ENCODE results near the gene HHIPL2. TPM values are rescaled to one million over a fixed set of nuclear protein-coding genes. Genes with fewer than 3 reads are reported as not detected.

HHIPL2 gene
- total and polyA plus RNA-seq, 5 donors: 0.14 to 0.57 (median 0.53) TPM; not detected in 2

DNA sequence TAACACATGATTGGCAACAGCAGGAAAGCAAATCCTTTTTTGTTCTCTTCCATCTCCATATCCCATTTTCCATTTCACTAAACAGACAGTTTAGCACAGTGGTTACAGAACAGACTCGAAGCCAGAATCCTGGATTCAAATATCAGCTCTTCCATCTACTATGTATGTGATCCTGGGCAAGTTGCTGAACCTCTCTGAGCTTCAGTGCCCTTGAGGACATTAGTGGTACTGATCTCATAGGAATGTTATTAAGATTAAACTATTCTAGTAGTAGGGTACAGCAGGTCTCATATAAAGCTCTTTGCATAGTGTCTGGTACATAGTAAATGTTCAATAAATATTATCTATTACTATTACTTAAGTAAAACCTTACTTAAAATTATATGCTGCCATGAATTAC is 13.8 kb upstream of the HHIPL2 start:
- intact Hi-C loops (cut with DNase I): no loop called here
- ATAC-seq (no peak), DNase-seq (no peak)
- Histone ChIP-seq H3K4me1 (ENCODE audit: control insufficient read depth, insufficient read depth, low read length) (no peaks in the 10 kb centered on the region), H3K4me3 (ENCODE audit: low read length) (no peak overlapping the region), H3K27me3 (ENCODE audit: control insufficient read depth, insufficient read depth) (no peaks in the 10 kb centered on the region), H3K27ac (ENCODE audit: low read length) (no peak overlapping the region), H3K9me3 (ENCODE audit: control insufficient read depth, low read length) (no peaks in the 10 kb centered on the region)
- 94% methylated on average over 1 of the region's 1 CpG for WGBS

GRCh38 chr1:222557574-222557973 is 9.7 kb upstream of the HHIPL2 start:
- intact Hi-C loops (cut with DNase I): no loop called here
- WGBS: 96% methylated on average over 7 of the region's 7 CpGs
- no peaks in the 10 kb centered on the region for H3K9me3 ChIP-seq (ENCODE audit: control insufficient read depth, low read length)

GRCh38 chr1:222557148-222557547 is 9.2 kb upstream of the HHIPL2 start:
- intact Hi-C loops (cut with DNase I): no loop called here
- Histone ChIP-seq H3K27me3 (ENCODE audit: control insufficient read depth, insufficient read depth) (no peaks in the 10 kb centered on the region), H3K4me3 (ENCODE audit: low read length) (no peak overlapping the region), H3K4me1 (ENCODE audit: control insufficient read depth, insufficient read depth, low read length) (no peaks in the 10 kb centered on the region), H3K27ac (ENCODE audit: low read length) (no peak overlapping the region), H3K9me3 (ENCODE audit: control insufficient read depth, low read length) (no peaks in the 10 kb centered on the region)
- DNase-seq (no peak), ATAC-seq (no peak)
- WGBS: 69% methylated on average over 6 of the region's 6 CpGs

More at GRCh38 chr1:222557574-222557973, 9.7 kb upstream of the HHIPL2 start:
- Histone ChIP-seq H3K4me3 (ENCODE audit: low read length) (no peak overlapping the region), H3K27me3 (ENCODE audit: control insufficient read depth, insufficient read depth) (no peaks in the 10 kb centered on the region), H3K27ac (ENCODE audit: low read length) (no peak overlapping the region), H3K4me1 (ENCODE audit: control insufficient read depth, insufficient read depth, low read length) (no peaks in the 10 kb centered on the region)
- ATAC-seq (no peak), DNase-seq (no peak)

GRCh38 chr1:222555992-222556615 is 8.2 kb upstream of the HHIPL2 start:
- H3K27ac ChIP-seq (ENCODE audit: low read length): no peak overlapping the region
- H3K4me3 ChIP-seq (ENCODE audit: low read length): no peak overlapping the region
- intact Hi-C loops (cut with DNase I): no loop called here
- no peaks in the 10 kb centered on the region for H3K27me3 ChIP-seq (ENCODE audit: control insufficient read depth, insufficient read depth)
- no peaks in the 10 kb centered on the region for H3K9me3 ChIP-seq (ENCODE audit: control insufficient read depth, low read length)
- H3K4me1 ChIP-seq (ENCODE audit: control insufficient read depth, insufficient read depth, low read length): no peaks in the 10 kb centered on the region
- WGBS: 91% methylated on average over 2 of the region's 2 CpGs
- no peak for ATAC-seq
- DNase-seq: no peak

GRCh38 chr1:222554177-222554576 is 6.3 kb upstream of the HHIPL2 start:
- intact Hi-C loops (cut with DNase I): no loop called here
- 95% methylated on average over 5 of the region's 5 CpGs for WGBS
- Histone ChIP-seq H3K4me1 (ENCODE audit: control insufficient read depth, insufficient read depth, low read length) (no peaks in the 10 kb centered on the region), H3K27me3 (ENCODE audit: control insufficient read depth, insufficient read depth) (no peaks in the 10 kb centered on the region), H3K4me3 (ENCODE audit: low read length) (no peak overlapping the region), H3K9me3 (ENCODE audit: control insufficient read depth, low read length) (no peaks in the 10 kb centered on the region), H3K27ac (ENCODE audit: low read length) (no peak overlapping the region)
- DNase-seq (no peak), ATAC-seq (no peak)

GRCh38 chr1:222552882-222553281 is 5.0 kb upstream of the HHIPL2 start:
- Histone ChIP-seq H3K4me1 (ENCODE audit: control insufficient read depth, insufficient read depth, low read length) (no peaks in the 10 kb centered on the region), H3K27me3 (ENCODE audit: control insufficient read depth, insufficient read depth) (no peaks in the 10 kb centered on the region), H3K9me3 (ENCODE audit: control insufficient read depth, low read length) (no peaks in the 10 kb centered on the region), H3K4me3 (ENCODE audit: low read length) (no peak overlapping the region), H3K27ac (ENCODE audit: low read length) (no peak overlapping the region)
- intact Hi-C loops (cut with DNase I): no loop called here
- DNase-seq (peak; percentile 67 to 73 (median 68)), ATAC-seq (peak; percentile 86 to 90)
- WGBS: 55% methylated on average over 5 of the region's 5 CpGs

DNA sequence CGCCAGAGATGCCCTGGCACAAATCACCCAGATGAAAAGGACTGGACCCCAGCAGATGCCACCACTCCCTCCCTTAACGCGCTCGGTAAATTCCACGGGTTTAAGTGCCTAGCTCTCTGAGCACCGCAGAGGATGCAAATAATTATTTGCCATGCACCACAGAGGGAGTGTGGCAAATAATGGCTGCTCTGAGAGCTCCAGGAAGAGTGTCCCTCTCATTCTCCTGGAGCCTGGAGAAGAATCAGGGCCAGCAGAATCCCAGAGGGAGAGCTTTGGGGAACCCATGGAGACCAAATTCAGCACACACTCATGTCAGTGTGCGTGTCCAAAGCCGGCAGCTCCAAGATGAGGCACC is 667 bp downstream of the HHIPL2 start:
- Histone ChIP-seq H3K9me3 (ENCODE audit: control insufficient read depth, low read length) (no peaks in the 10 kb centered on the region), H3K4me3 (ENCODE audit: low read length) (no peak overlapping the region), H3K27me3 (ENCODE audit: control insufficient read depth, insufficient read depth) (no peaks in the 10 kb centered on the region), H3K27ac (ENCODE audit: low read length) (no peak overlapping the region), H3K4me1 (ENCODE audit: control insufficient read depth, insufficient read depth, low read length) (no peaks in the 10 kb centered on the region)
- DNase-seq (no peak), ATAC-seq (no peak)
- WGBS: 58% methylated on average over 8 of the region's 8 CpGs
- intact Hi-C loops (cut with DNase I): no loop called here

DNA sequence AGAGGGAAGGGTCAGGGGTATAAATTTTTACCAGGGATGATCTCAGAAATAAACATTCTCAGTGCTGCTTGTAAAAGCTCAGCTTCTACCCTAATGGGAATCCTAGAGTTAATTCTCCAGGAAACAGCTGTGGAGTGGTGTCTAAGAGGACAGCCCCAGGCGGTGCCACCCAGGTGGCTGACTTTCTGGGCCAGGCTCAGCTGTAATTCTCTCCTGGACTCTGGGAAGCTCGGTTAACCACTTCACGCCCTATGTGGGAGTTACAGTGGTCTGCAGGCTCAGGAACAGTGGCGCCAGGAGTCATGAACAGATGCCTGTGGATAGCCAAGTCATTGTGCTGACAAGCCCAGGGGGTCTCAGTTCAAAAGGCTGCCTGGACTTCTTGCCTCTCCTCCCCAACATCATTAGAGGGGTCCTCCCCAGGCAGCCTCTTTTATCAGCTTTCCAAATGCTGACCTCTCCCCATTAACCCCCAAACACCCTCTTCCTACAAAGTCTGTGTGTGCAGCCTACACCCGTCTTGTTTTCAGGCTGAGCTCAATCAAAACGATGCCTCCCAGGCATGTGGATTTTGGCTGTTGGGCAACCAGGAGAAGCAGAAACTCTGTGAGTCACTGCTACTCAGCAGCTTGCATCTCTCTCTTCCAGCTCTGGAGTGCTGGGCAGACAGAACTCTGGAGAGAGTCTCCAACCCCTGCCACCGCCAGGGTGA is 1.2 kb downstream of the HHIPL2 start:
- no peaks in the 10 kb centered on the region for H3K9me3 ChIP-seq (ENCODE audit: control insufficient read depth, low read length)
- DNase-seq (peak in 1 of 3 donors; percentile 58), ATAC-seq (peak; percentile 74 to 75)
- WGBS: 13% methylated on average over 7 of the region's 7 CpGs
- no peak overlapping the region for H3K4me3 ChIP-seq (ENCODE audit: low read length)
- intact Hi-C loops (cut with DNase I): no loop called here
- H3K4me1 ChIP-seq (ENCODE audit: control insufficient read depth, insufficient read depth, low read length): no peaks in the 10 kb centered on the region
- H3K27me3 ChIP-seq (ENCODE audit: control insufficient read depth, insufficient read depth): no peaks in the 10 kb centered on the region
- no peak overlapping the region for H3K27ac ChIP-seq (ENCODE audit: low read length)

DNA sequence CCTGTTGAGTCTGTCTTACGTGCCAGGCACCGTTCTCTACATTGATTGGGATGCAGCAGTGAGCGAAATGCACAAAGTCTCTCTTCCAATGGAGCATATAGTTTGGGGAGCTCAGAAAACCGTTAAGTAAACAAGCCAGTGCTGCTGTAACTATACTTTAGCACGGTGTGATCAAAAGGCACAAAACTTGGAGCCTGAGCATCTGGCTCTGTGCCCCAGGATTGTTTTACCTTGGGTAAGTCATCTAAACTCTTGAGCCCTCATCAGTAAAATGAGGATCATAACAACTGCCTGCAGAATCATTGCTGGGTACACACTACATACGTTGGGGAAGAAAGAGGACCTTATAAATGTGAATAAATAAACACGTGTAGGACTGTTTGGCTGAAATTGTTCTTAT is 1.8 kb downstream of the HHIPL2 start:
- no peak for DNase-seq
- intact Hi-C loops (cut with DNase I): no loop called here
- Histone ChIP-seq H3K27ac (ENCODE audit: low read length) (no peak overlapping the region), H3K4me3 (ENCODE audit: low read length) (no peak overlapping the region), H3K4me1 (ENCODE audit: control insufficient read depth, insufficient read depth, low read length) (no peaks in the 10 kb centered on the region), H3K27me3 (ENCODE audit: control insufficient read depth, insufficient read depth) (no peaks in the 10 kb centered on the region), H3K9me3 (ENCODE audit: control insufficient read depth, low read length) (no peaks in the 10 kb centered on the region)
- ATAC-seq: no peak
- whole genome bisulfite sequencing: 60% methylated on average over 7 of the region's 7 CpGs

DNA sequence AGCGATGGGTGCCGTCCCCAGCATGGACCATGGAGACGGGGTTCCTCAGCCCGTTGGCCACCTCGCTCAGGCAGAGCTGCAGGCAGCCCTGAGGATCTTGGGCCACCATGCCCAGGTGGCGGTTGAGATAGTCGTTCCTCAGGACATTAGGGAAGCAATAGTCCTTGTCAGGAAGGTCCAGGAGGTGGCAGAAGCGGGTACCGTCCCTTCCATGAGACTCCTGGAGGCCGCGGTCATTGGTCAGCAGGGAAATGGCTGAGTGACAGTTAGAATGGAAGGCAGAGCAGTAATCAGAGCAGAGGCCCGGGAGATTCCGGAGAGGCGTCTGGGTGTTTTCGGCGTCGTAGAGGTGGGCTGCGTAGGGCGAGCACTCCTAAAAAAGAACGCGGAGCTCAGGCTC is 4.1 kb downstream of the HHIPL2 start:
- Histone ChIP-seq H3K4me1 (ENCODE audit: control insufficient read depth, insufficient read depth, low read length) (no peaks in the 10 kb centered on the region), H3K27me3 (ENCODE audit: control insufficient read depth, insufficient read depth) (no peaks in the 10 kb centered on the region), H3K27ac (ENCODE audit: low read length) (no peak overlapping the region), H3K9me3 (ENCODE audit: control insufficient read depth, low read length) (no peaks in the 10 kb centered on the region), H3K4me3 (ENCODE audit: low read length) (no peak overlapping the region)
- intact Hi-C loops (cut with DNase I): no loop called here
- DNase-seq (no peak), ATAC-seq (no peak)
- WGBS: 87% methylated on average over 21 of the region's 21 CpGs

GRCh38 chr1:222540598-222540995 is 7.3 kb downstream of the HHIPL2 start:
- DNase-seq (no peak), ATAC-seq (no peak)
- intact Hi-C loops (cut with DNase I): no loop called here

More at GRCh38 chr1:222540598-222540995, 7.3 kb downstream of the HHIPL2 start:
- H3K4me1 ChIP-seq (ENCODE audit: control insufficient read depth, insufficient read depth, low read length): no peaks in the 10 kb centered on the region
- no peaks in the 10 kb centered on the region for H3K9me3 ChIP-seq (ENCODE audit: control insufficient read depth, low read length)
- H3K4me3 ChIP-seq (ENCODE audit: low read length): no peak overlapping the region
- no peak overlapping the region for H3K27ac ChIP-seq (ENCODE audit: low read length)
- WGBS: 30% methylated on average over 2 of the region's 2 CpGs
- H3K27me3 ChIP-seq (ENCODE audit: control insufficient read depth, insufficient read depth): no peaks in the 10 kb centered on the region

Measured in right cardiac atrium (tissue), 5 donors.